HepG2 (cell line): ENCODE data around the gene SEBOX. TPM values are rescaled to one million over a fixed set of nuclear protein-coding genes. Genes with fewer than 3 reads are reported as not detected.

ENCODE experiments used
- BATF2 ChIP-seq: sonication (generic); formaldehyde crosslinking; IDR thresholded peaks from 2 replicates; pipeline ENCODE4 v1.8.0; 2022; ENCODE audit warnings: mild to moderate bottlenecking, missing genetic modification reagents, moderate library complexity
- CTCF ChIP-seq: sonication (generic); formaldehyde crosslinking; IDR thresholded peaks from 2 replicates; pipeline ENCODE4 v1.5.0; 2020; ENCODE audit warnings: mild to moderate bottlenecking, missing genetic modification reagents, moderate library complexity
- EED ChIP-seq: sonication (generic); formaldehyde crosslinking; IDR thresholded peaks from 2 replicates; pipeline ENCODE4 v1.5.0; 2020; ENCODE audit warnings: mild to moderate bottlenecking, missing genetic modification reagents
- ETV6 ChIP-seq: sonication (generic); formaldehyde crosslinking; conservative IDR thresholded peaks from 2 replicates; pipeline ENCODE4 v1.4.0; 2020; ENCODE audit warnings: missing genetic modification reagents
- GMEB2 ChIP-seq: IDR thresholded peaks from 2 replicates; pipeline ENCODE4 v1.6.1; 2016; ENCODE audit warnings: missing biosample characterization, missing genetic modification reagents, low read depth
- GZF1 ChIP-seq: sonication (generic); formaldehyde crosslinking; IDR thresholded peaks from 2 replicates; pipeline ENCODE4 v1.5.1; 2020; ENCODE audit warnings: mild to moderate bottlenecking, missing genetic modification reagents
- KLF13 ChIP-seq: sonication (generic); formaldehyde crosslinking; IDR thresholded peaks from 2 replicates; pipeline ENCODE4 v1.4.0; 2020; ENCODE audit warnings: mild to moderate bottlenecking, missing genetic modification reagents
- MXD1 ChIP-seq: sonication (generic); formaldehyde crosslinking; IDR thresholded peaks from 2 replicates; pipeline ENCODE4 v1.4.0; 2020; ENCODE audit warnings: mild to moderate bottlenecking, missing genetic modification reagents
- NFE2L2 ChIP-seq: fragments of 150-350 bp; IDR thresholded peaks from 2 replicates; pipeline ENCODE4 v1.6.1; 2014; ENCODE audit warnings: low read length
- PCBP1 ChIP-seq: fragments of 200-400 bp; formaldehyde crosslinking; IDR thresholded peaks from 2 replicates; pipeline ENCODE4 v1.6.1; 2017; ENCODE audit warnings: mild to moderate bottlenecking, low read depth, low read length, borderline replicate concordance
- RAD21 ChIP-seq: fragments of 450-650 bp; formaldehyde crosslinking; IDR thresholded peaks from 2 replicates; pipeline ENCODE4 v1.5.0; 2020; ENCODE audit warnings: mild to moderate bottlenecking
- RBFOX2 ChIP-seq: fragments of 200-400 bp; formaldehyde crosslinking; IDR thresholded peaks from 2 replicates; pipeline ENCODE4 v1.6.1; 2017; ENCODE audit warnings: low read depth, mild to moderate bottlenecking, low read length
- REXO4 ChIP-seq: sonication (generic); formaldehyde crosslinking; IDR thresholded peaks from 2 replicates; pipeline ENCODE4 v1.8.0; 2022; ENCODE audit warnings: missing genetic modification reagents, mild to moderate bottlenecking, borderline replicate concordance
- SRY ChIP-seq: sonication (generic); formaldehyde crosslinking; IDR thresholded peaks from 2 replicates; pipeline ENCODE4 v1.8.0; 2022; ENCODE audit warnings: mild to moderate bottlenecking, missing genetic modification reagents
- TFDP2 ChIP-seq: sonication (generic); formaldehyde crosslinking; IDR thresholded peaks from 2 replicates; pipeline ENCODE4 v1.4.0; 2020; ENCODE audit warnings: missing genetic modification reagents
- ZBTB42 ChIP-seq: sonication (generic); formaldehyde crosslinking; IDR thresholded peaks from 2 replicates; pipeline ENCODE4 v1.5.0; 2020; ENCODE audit warnings: mild to moderate bottlenecking, missing genetic modification reagents
- ZFP1 ChIP-seq: IDR thresholded peaks from 2 replicates; pipeline ENCODE4 v1.6.1; 2016
- ZNF121 ChIP-seq: sonication (generic); formaldehyde crosslinking; IDR thresholded peaks from 2 replicates; pipeline ENCODE4 v1.5.0; 2020; ENCODE audit warnings: mild to moderate bottlenecking, missing genetic modification reagents
- ZNF609 ChIP-seq: sonication (generic); formaldehyde crosslinking; IDR thresholded peaks from 2 replicates; pipeline ENCODE4 v1.4.0; 2020; ENCODE audit warnings: mild to moderate bottlenecking, missing genetic modification reagents, borderline replicate concordance
- ZSCAN12 ChIP-seq: sonication (generic); formaldehyde crosslinking; IDR thresholded peaks from 2 replicates; pipeline ENCODE4 v1.9.0; 2021; ENCODE audit warnings: mild to moderate bottlenecking, missing genetic modification reagents
- polyA plus RNA-seq, 8 experiments: library from polyadenylated mRNA; depleted of rRNA in 3 of 8; stranded (reverse) in 7 of 8; unstranded in 1 of 8; fragments of >200 nt; fragmentation: Illumina TruSeq in 4 of 8; extraction: Trizol in 4 of 8; gene quantifications; 2 replicates each; pipeline versions ENCODE4 v1.2.1 to v1.2.3, GENCODE V29; 2011 to 2016; ENCODE audit warnings: low read depth in 4 of 8, missing spikeins in 1 of 8, mixed read lengths in 1 of 8; ENCODE audit not compliant: insufficient read depth in 1 of 8
- total RNA-seq, 5 experiments: library from RNA; depleted of rRNA; stranded (reverse); fragments of >200 nt; fragmentation: Illumina TruSeq; extraction: Trizol; gene quantifications; 2 replicates each; pipeline ENCODE4 v1.2.3, GENCODE V29; 2016; ENCODE audit warnings: low read depth in 1 of 5

The SEBOX gene
- total and polyA plus RNA-seq, 2 of the 13 experiments (the other 11 are each of a cell fraction or from before 2014, with no cell fraction given): not detected

GRCh38 chr17:28368915-28369683 is 4.1 kb upstream of the SEBOX start (continued):
- TF ChIP-seq RBFOX2 (peak; percentile 43), PCBP1 (no peak), NFE2L2 (no peak), TFDP2 (CRISPR knock-in tag) (no peak), REXO4 (CRISPR knock-in tag) (no peak), ZNF121 (CRISPR knock-in tag) (no peak), RAD21 (CRISPR knock-in tag) (no peak), KLF13 (CRISPR knock-in tag) (no peak), GMEB2 (CRISPR knock-in tag) (no peak), EED (no peak), GZF1 (CRISPR knock-in tag) (no peak), CTCF (no peak), ZFP1 (CRISPR knock-in tag) (no peak), ZNF609 (CRISPR knock-in tag) (no peak), BATF2 (no peak), SRY (CRISPR knock-in tag) (no peak), MXD1 (CRISPR knock-in tag) (0 out of 2 replicates have a peak, but pooled peaks have one; percentile 3), ETV6 (CRISPR knock-in tag) (no peak), ZBTB42 (no peak; the same call in 1 of the 2 replicates), ZSCAN12 (no peak)
